Endodermal cell (in vitro differentiated cells): ENCODE measurements around the gene DUS1L. TPM values are rescaled to one million over a fixed set of nuclear protein-coding genes. Genes with fewer than 3 reads are reported as not detected.

Source experiments
- DNase-seq: peaks from one replicate; pipeline ENCODE4 v3.0.0-alpha.2; 2017
- H3K27ac ChIP-seq: 2 replicates; pipeline ENCODE4 v1.5.1; 2013; ENCODE audit warnings: mild to moderate bottlenecking, low read depth, low read length, moderate library complexity
- H3K27me3 ChIP-seq: 2 replicates; pipeline ENCODE4 v1.6.1; 2013; ENCODE audit warnings: mild to moderate bottlenecking, low read length, moderate library complexity; ENCODE audit not compliant: insufficient read depth, control insufficient read depth, poor library complexity, severe bottlenecking
- H3K36me3 ChIP-seq: 2 replicates; pipeline ENCODE4 v1.7.0; 2013; ENCODE audit warnings: mild to moderate bottlenecking, low read length, moderate library complexity; ENCODE audit not compliant: control insufficient read depth, insufficient read depth
- H3K4me1 ChIP-seq: one replicate; pipeline ENCODE4 v1.7.0; 2013; ENCODE audit warnings: low read length; ENCODE audit not compliant: control insufficient read depth, insufficient read depth
- H3K4me3 ChIP-seq: 2 replicates; pipeline ENCODE4 v1.5.1; 2013; ENCODE audit warnings: mild to moderate bottlenecking, low read length, moderate library complexity
- H3K9ac ChIP-seq: 2 replicates; pipeline ENCODE4 v1.6.1; 2013; ENCODE audit warnings: mild to moderate bottlenecking, low read length, moderate library complexity; ENCODE audit not compliant: poor library complexity, severe bottlenecking; ENCODE audit errors: extremely low read depth
- H3K9me3 ChIP-seq: 2 replicates; pipeline ENCODE4 v1.6.1; 2013; ENCODE audit warnings: mild to moderate bottlenecking, low read length, moderate library complexity; ENCODE audit not compliant: control insufficient read depth
- H3K27ac Mint-ChIP-seq: 2 replicates; pipeline ENCODE4 v1.8.0; 2020; ENCODE audit warnings: mixed read lengths
- H3K27me3 Mint-ChIP-seq: 2 replicates; pipeline ENCODE4 v1.8.0; 2021; ENCODE audit warnings: mild to moderate bottlenecking, mixed read lengths; ENCODE audit not compliant: insufficient read depth
- H3K36me3 Mint-ChIP-seq: 2 replicates; pipeline ENCODE4 v1.8.0; 2020; ENCODE audit warnings: low read depth, mixed read lengths
- H3K4me1 Mint-ChIP-seq: 2 replicates; pipeline ENCODE4 v1.8.0; 2020; ENCODE audit warnings: mixed read lengths
- H3K4me3 Mint-ChIP-seq: 2 replicates; pipeline ENCODE4 v1.8.0; 2020; ENCODE audit warnings: mild to moderate bottlenecking, moderate library complexity, mixed read lengths
- H3K9me3 Mint-ChIP-seq: 2 replicates; pipeline ENCODE4 v1.8.0; 2020; ENCODE audit warnings: mild to moderate bottlenecking, mixed read lengths
- CTCF ChIP-seq: fragments of 200-600 bp; sonication (generic); conservative IDR thresholded peaks from 2 replicates; pipeline ENCODE4 v1.5.0; 2021; ENCODE audit warnings: antibody characterized with exemption, mild to moderate bottlenecking
- WGBS, 2 experiments: methylation state at CpG; one replicate each; pipeline versions ENCODE4 v1.1.5 to v1.1.7; 2013; ENCODE audit warnings: missing lambda C conversion rate in 2 of 2, mixed read lengths in 1 of 2; ENCODE audit not compliant: insufficient coverage in 1 of 2, insufficient read length in 1 of 2; 5-methylcytosine and 5-hydroxymethylcytosine counted together
- total RNA-seq, 2 donors: library from RNA; stranded (reverse); fragmentation: NEBNext Ultra II Directional in 1 of 2; extraction: Animal tissue kit (Norgen Biotek cat#: 25700) in 1 of 2; gene quantifications; 2 replicates in 1 of 2; 3 replicates in 1 of 2; pipeline ENCODE4 v1.2.1, GENCODE V29; 2021

DUS1L gene
- total RNA-seq, 2 donors from 2014 or later: 85.3 to 108 TPM

- Mint-ChIP-seq H3K9me3 (no peaks in the 10 kb centered on the region), H3K27me3 (no peaks in the 10 kb centered on the region), H3K4me3 (no peak overlapping the region), H3K36me3 (peaks cover 2% of the 10 kb centered on the region), H3K27ac (no peak overlapping the region), H3K4me1 (no peaks in the 10 kb centered on the region)
- no peaks in the 10 kb centered on the region for H3K4me1 ChIP-seq
- no peak for DNase-seq
- H3K9ac ChIP-seq: no peak overlapping the region
- H3K9me3 ChIP-seq: no peaks in the 10 kb centered on the region
- H3K36me3 ChIP-seq: no peaks in the 10 kb centered on the region
- 81 to 88% methylated on average over 8 to 19 of the region's 19 CpGs for WGBS, 2 experiments
- no peak overlapping the region for H3K4me3 ChIP-seq
- H3K27ac ChIP-seq: peak overlapping the region; percentile 81
- no peaks in the 10 kb centered on the region for H3K27me3 ChIP-seq
- TF ChIP-seq CTCF: no peak
Measured at GRCh38 chr17:82012640-82013295, 52.8 kb downstream of the DUS1L start.

GRCh38 chr17:82012261-82012639, 53.4 kb downstream of the DUS1L start:
- no peak overlapping the region for H3K27ac Mint-ChIP-seq
- Histone ChIP-seq H3K9ac (no peak overlapping the region), H3K9me3 (no peaks in the 10 kb centered on the region), H3K36me3 (no peaks in the 10 kb centered on the region), H3K27ac (peak overlapping the region; percentile 81), H3K4me1 (no peaks in the 10 kb centered on the region), H3K4me3 (no peak overlapping the region), H3K27me3 (no peaks in the 10 kb centered on the region)
- 84 to 92% methylated on average over 10 to 20 of the region's 20 CpGs for WGBS, 2 experiments
- peaks cover under 1% of the 10 kb centered on the region for H3K36me3 Mint-ChIP-seq
- no peaks in the 10 kb centered on the region for H3K4me1 Mint-ChIP-seq
- no peak overlapping the region for H3K4me3 Mint-ChIP-seq
- H3K27me3 Mint-ChIP-seq: no peaks in the 10 kb centered on the region
- no peak for DNase-seq
- no peaks in the 10 kb centered on the region for H3K9me3 Mint-ChIP-seq
- TF ChIP-seq CTCF: no peak

GRCh38 chr17:82011617-82012187, 53.9 kb downstream of the DUS1L start:
- Mint-ChIP-seq H3K9me3 (no peaks in the 10 kb centered on the region), H3K4me1 (no peaks in the 10 kb centered on the region), H3K36me3 (no peaks in the 10 kb centered on the region), H3K27me3 (no peaks in the 10 kb centered on the region), H3K27ac (no peak overlapping the region), H3K4me3 (no peak overlapping the region)
- Histone ChIP-seq H3K27ac (peak overlapping the region; percentile 81), H3K9ac (no peak overlapping the region), H3K4me1 (no peaks in the 10 kb centered on the region), H3K9me3 (no peaks in the 10 kb centered on the region), H3K27me3 (no peaks in the 10 kb centered on the region), H3K4me3 (no peak overlapping the region), H3K36me3 (no peaks in the 10 kb centered on the region)
- DNase-seq: no peak
- 95% methylated on average over 8 to 19 of the region's 19 CpGs for WGBS, 2 experiments
- TF ChIP-seq CTCF: no peak
